HCT116 (cell line): ENCODE data around the gene PLOD1. TPM values are rescaled to one million over a fixed set of nuclear protein-coding genes. Genes with fewer than 3 reads are reported as not detected.

ENCODE experiments used
- ATAC-seq: fragments of 200-7000 bp; cut with Tn5 transposase; 2 replicates; pipeline ENCODE4 v1.9.1; 2020; ENCODE audit warnings: mild to moderate bottlenecking, moderate library complexity
- BruUV-seq: library from RNA; stranded (reverse); fragments of 400-500 nt; replicated peaks from 2 replicates; lab custom pipeline; 2021; lab: Mats Ljungman, UMichigan
- CTCF ChIA-PET: fragments of 300-600 bp; sonication (Branson Sonifier 250); formaldehyde crosslinking; loops from one replicate; lab custom pipeline; 2021; ENCODE audit warnings: antibody characterized with exemption; lab: Charles Lee
- POLR2A ChIA-PET: fragments of 300-600, 350-600 bp; sonication (Branson Sonifier 250); formaldehyde crosslinking; loops from one replicate; lab custom pipeline; 2021; ENCODE audit warnings: antibody characterized with exemption; lab: Charles Lee
- RAD21 ChIA-PET, 2 experiments: fragments of 300-600 bp; sonication (Branson Sonifier 250); formaldehyde crosslinking; loops; one replicate each; lab custom pipeline; 2023; ENCODE audit warnings: low total read pairs in 2 of 2; ENCODE audit not compliant: uncharacterized antibody in 2 of 2, unreplicated experiment in 2 of 2, low non-redundant PET in 1 of 2; lab: Charles Lee
- DNase-seq: peaks from one replicate; pipeline ENCODE4 v3.0.0-alpha.2; 2010; ENCODE audit warnings: low read depth, low spot score
- H2AFZ ChIP-seq: fragments of 200-600 bp; shearing (Covaris generic), sonication (generic); 2 replicates; pipeline ENCODE4 v1.6.1; 2017; ENCODE audit warnings: low read depth, mixed run types, mixed read lengths, antibody characterized with exemption, low read length; ENCODE audit not compliant: poor library complexity, severe bottlenecking
- H3K27ac ChIP-seq: 2 replicates; pipeline ENCODE4 v1.5.1; 2012; ENCODE audit warnings: low read depth, low read length
- H3K27me3 ChIP-seq: fragments of 200-600 bp; sonication (generic); 2 replicates; pipeline ENCODE4 v1.6.1; 2016; ENCODE audit warnings: mixed run types, low read length, mixed read lengths; ENCODE audit not compliant: insufficient read depth
- H3K36me3 ChIP-seq, 2 experiments: fragments of 200-500 bp in 1 of 2; fragments of 200-600 bp in 1 of 2; sonication (Bioruptor generic) in 1 of 2; sonication (generic) in 1 of 2; 2 replicates each; pipeline versions ENCODE4 v1.5.1 to v1.6.1; 2014 to 2016; ENCODE audit warnings: low read length in 2 of 2, inconsistent platforms in 1 of 2, mixed read lengths in 1 of 2, mixed run types in 1 of 2; ENCODE audit not compliant: insufficient read depth in 2 of 2, control insufficient read depth in 1 of 2
- H3K4me1 ChIP-seq, 2 experiments: fragments of 200-600 bp in 1 of 2; sonication (generic) in 1 of 2; 2 replicates each; pipeline versions ENCODE4 v1.5.1 to v1.6.1; 2012 to 2017; ENCODE audit warnings: low read length in 2 of 2, inconsistent platforms in 1 of 2, mild to moderate bottlenecking in 1 of 2, mixed read lengths in 1 of 2, mixed run types in 1 of 2, moderate library complexity in 1 of 2; ENCODE audit not compliant: insufficient read depth in 2 of 2, control insufficient read depth in 1 of 2
- H3K4me2 ChIP-seq: fragments of 200-600 bp; sonication (generic); 2 replicates; pipeline ENCODE4 v1.6.1; 2017; ENCODE audit warnings: mixed run types, low read length, mixed read lengths
- H3K4me3 ChIP-seq, 2 experiments: fragments of 200-600 bp in 1 of 2; sonication (generic) in 1 of 2; replicated peaks in 1 of 2; 2 replicates each; pipeline ENCODE4 v1.5.1; 2011 to 2016; ENCODE audit warnings: low read length in 2 of 2, control low read depth in 1 of 2, low read depth in 1 of 2, mild to moderate bottlenecking in 1 of 2, mixed read lengths in 1 of 2, mixed run types in 1 of 2
- H3K79me2 ChIP-seq: fragments of 200-600 bp; sonication (generic); 2 replicates; pipeline ENCODE4 v1.6.1; 2017; ENCODE audit warnings: mild to moderate bottlenecking, mixed run types, low read length, moderate library complexity, mixed read lengths; ENCODE audit not compliant: insufficient read depth
- H3K9ac ChIP-seq: fragments of 200-600 bp; sonication (generic); 2 replicates; pipeline ENCODE4 v1.6.1; 2016; ENCODE audit warnings: low read length, mixed read lengths
- H3K9me2 ChIP-seq: fragments of 200-600 bp; sonication (generic), shearing (Covaris generic); 2 replicates; pipeline ENCODE4 v1.6.1; 2017; ENCODE audit warnings: mixed run types, mild to moderate bottlenecking, moderate library complexity; ENCODE audit not compliant: insufficient read depth
- H3K9me3 ChIP-seq, 2 experiments: fragments of 200-500 bp in 1 of 2; fragments of 200-600 bp in 1 of 2; sonication (Bioruptor generic) in 1 of 2; sonication (generic) in 1 of 2; 2 replicates each; pipeline ENCODE4 v1.6.1; 2014 to 2017; ENCODE audit warnings: low read length in 2 of 2, mixed read lengths in 2 of 2, inconsistent platforms in 1 of 2, low read depth in 1 of 2, mild to moderate bottlenecking in 1 of 2, mixed run types in 1 of 2, moderate library complexity in 1 of 2; ENCODE audit not compliant: control insufficient read depth in 1 of 2, insufficient read depth in 1 of 2
- H4K20me1 ChIP-seq: fragments of 200-600 bp; sonication (generic), shearing (Covaris generic); 2 replicates; pipeline ENCODE4 v1.6.1; 2017; ENCODE audit warnings: mixed run types, mild to moderate bottlenecking, moderate library complexity; ENCODE audit not compliant: insufficient read depth
- CBX3 ChIP-seq: IDR thresholded peaks from 2 replicates; pipeline ENCODE4 v1.6.1; 2012; ENCODE audit warnings: low read depth
- CEBPB ChIP-seq: IDR thresholded peaks from 2 replicates; pipeline ENCODE4 v1.6.1; 2012; ENCODE audit warnings: low read depth
- EGR1 ChIP-seq: IDR thresholded peaks from 2 replicates; pipeline ENCODE4 v1.6.1; 2012; ENCODE audit warnings: low read depth
- ELF1 ChIP-seq: IDR thresholded peaks from 2 replicates; pipeline ENCODE4 v1.6.1; 2012; ENCODE audit warnings: low read depth, borderline replicate concordance
- EZH2 ChIP-seq: fragments of 200-600 bp; sonication (generic); IDR thresholded peaks from 2 replicates; pipeline ENCODE4 v1.6.1; 2017; ENCODE audit warnings: antibody characterized with exemption, mixed run types
- EZH2phosphoT487 ChIP-seq: fragments of 200-600 bp; IDR thresholded peaks from 2 replicates; pipeline ENCODE4 v1.6.1; 2018; ENCODE audit warnings: antibody characterized with exemption, borderline replicate concordance
- FOSL1 ChIP-seq: IDR thresholded peaks from 2 replicates; pipeline ENCODE4 v1.6.1; 2012; ENCODE audit warnings: low read depth
- POLR2A ChIP-seq: IDR thresholded peaks from 2 replicates; pipeline ENCODE4 v1.7.0; 2011; ENCODE audit warnings: borderline replicate concordance; ENCODE audit not compliant: insufficient read depth, insufficient read length; ENCODE audit errors: extremely low read depth
- POLR2AphosphoS5 ChIP-seq: IDR thresholded peaks from 2 replicates; pipeline ENCODE4 v1.6.1; 2011; ENCODE audit warnings: mild to moderate bottlenecking, low read depth, low read length, moderate library complexity
- RAD21 ChIP-seq: IDR thresholded peaks from 2 replicates; pipeline ENCODE4 v1.6.1; 2012; ENCODE audit warnings: low read depth, mild to moderate bottlenecking
- SP1 ChIP-seq: IDR thresholded peaks from 2 replicates; pipeline ENCODE4 v1.6.1; 2012; ENCODE audit warnings: low read depth
- ZFX ChIP-seq: fragments of 450-650 bp; IDR thresholded peaks from 2 replicates; pipeline ENCODE4 v1.6.1; 2017
- ZNF274 ChIP-seq: fragments of 200-500 bp; sonication (Bioruptor generic); IDR thresholded peaks from 2 replicates; pipeline ENCODE4 v1.6.1; 2014; ENCODE audit warnings: mild to moderate bottlenecking, low read depth, low read length, inconsistent platforms
- intact Hi-C: fragments of 100-400 bp; cut with micrococcal nuclease; formaldehyde crosslinking; loops from 2 replicates; pipeline ENCODE4 v1.10.0; 2022
- total RNA-seq: library from RNA; stranded (reverse); gene quantifications from one replicate; pipeline ENCODE4 v1.2.1, GENCODE V29; 2021; ENCODE audit not compliant: unreplicated experiment
- TF ChIP-seq, protein P1 (sequence below): IDR thresholded peaks from 2 replicates; pipeline ENCODE4 v1.6.1; 2012; ENCODE audit warnings: low read depth
- TF ChIP-seq, protein P2 (sequence below): IDR thresholded peaks from 2 replicates; pipeline ENCODE4 v1.6.1; 2012
- TF ChIP-seq, protein P3 (sequence below): IDR thresholded peaks from 2 replicates; pipeline ENCODE4 v1.6.1; 2011; ENCODE audit warnings: mild to moderate bottlenecking, low read length, moderate library complexity; ENCODE audit not compliant: insufficient replicate concordance; ENCODE audit errors: extremely low read depth
- TF ChIP-seq, protein P4 (sequence below), 3 experiments: fragments of 200-600 bp in 1 of 3; sonication (generic) in 1 of 3; IDR thresholded peaks in 2 of 3; conservative IDR thresholded peaks in 1 of 3; 2 replicates each; pipeline ENCODE4 v1.5.1; 2012 to 2017; ENCODE audit warnings: low read depth in 2 of 3, low read length in 2 of 3, antibody characterized with exemption in 1 of 3, borderline replicate concordance in 1 of 3, control low read depth in 1 of 3, mild to moderate bottlenecking in 1 of 3, mixed read lengths in 1 of 3, mixed run types in 1 of 3, moderate library complexity in 1 of 3; ENCODE audit not compliant: insufficient read depth in 1 of 3
- TF ChIP-seq, protein P5 (sequence below): IDR thresholded peaks from 2 replicates; pipeline ENCODE4 v1.6.1; 2012

Gene PLOD1
- total RNA-seq, 1 experiment from 2014 or later, result 175 TPM

DNA sequence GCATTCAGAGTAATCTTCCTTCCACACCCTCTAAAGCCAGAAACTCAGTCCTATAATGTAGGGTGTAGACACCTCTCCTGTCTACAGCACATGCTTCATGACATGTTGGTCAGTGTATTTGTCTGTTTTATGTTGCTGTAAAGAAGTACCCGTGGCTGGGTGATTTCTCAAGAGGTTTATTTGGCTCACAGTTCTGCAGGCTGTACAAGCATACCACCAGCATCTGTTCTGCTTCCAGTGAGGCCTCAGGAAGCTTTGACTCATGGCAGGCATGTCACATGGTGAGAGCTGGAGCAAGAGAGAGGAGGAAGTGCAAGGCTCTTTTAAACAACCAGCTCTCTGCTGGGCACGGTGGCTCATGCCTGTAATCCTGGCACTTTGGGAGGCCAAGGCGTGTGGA lies 12.1 kb downstream of the PLOD1 start:
- intact Hi-C loops, result no loop called here
- BruUV-seq, result no TSS peak
- CTCF ChIA-PET, result no interaction called here

More for the DNA sequence above, 12.1 kb downstream of the PLOD1 start:
- Histone ChIP-seq H4K20me1 (no peaks in the 10 kb centered on the region), H3K9ac (no peak overlapping the region), H3K4me2 (no peak overlapping the region), H3K79me2 (peaks cover 6% of the 10 kb centered on the region; the same call in 1 of the 2 replicates), H3K27me3 (no peaks in the 10 kb centered on the region), H2AFZ (no peak overlapping the region), H3K4me3 (no peak overlapping the region), H3K36me3 (peaks cover 19 to 57% of the 10 kb centered on the region in 2 experiments), H3K4me1 (peaks cover 23 to 33% of the 10 kb centered on the region in 2 experiments), H3K9me2 (no peaks in the 10 kb centered on the region), H3K27ac (peak overlapping the region; percentile 29; the same call in 1 of the 2 replicates), H3K9me3 (no peaks in the 10 kb centered on the region)
- TF ChIP-seq FOSL1 (no peak), CBX3 (no peak), EGR1 (no peak), EZH2phosphoT487 (no peak), SP1 (no peak), ZNF274 (no peak), POLR2A (no peak), ELF1 (no peak), POLR2AphosphoS5 (no peak), RAD21 (no peak), CEBPB (no peak), EZH2 (no peak), ZFX (no peak)
- TF ChIP-seq, protein P1, sequence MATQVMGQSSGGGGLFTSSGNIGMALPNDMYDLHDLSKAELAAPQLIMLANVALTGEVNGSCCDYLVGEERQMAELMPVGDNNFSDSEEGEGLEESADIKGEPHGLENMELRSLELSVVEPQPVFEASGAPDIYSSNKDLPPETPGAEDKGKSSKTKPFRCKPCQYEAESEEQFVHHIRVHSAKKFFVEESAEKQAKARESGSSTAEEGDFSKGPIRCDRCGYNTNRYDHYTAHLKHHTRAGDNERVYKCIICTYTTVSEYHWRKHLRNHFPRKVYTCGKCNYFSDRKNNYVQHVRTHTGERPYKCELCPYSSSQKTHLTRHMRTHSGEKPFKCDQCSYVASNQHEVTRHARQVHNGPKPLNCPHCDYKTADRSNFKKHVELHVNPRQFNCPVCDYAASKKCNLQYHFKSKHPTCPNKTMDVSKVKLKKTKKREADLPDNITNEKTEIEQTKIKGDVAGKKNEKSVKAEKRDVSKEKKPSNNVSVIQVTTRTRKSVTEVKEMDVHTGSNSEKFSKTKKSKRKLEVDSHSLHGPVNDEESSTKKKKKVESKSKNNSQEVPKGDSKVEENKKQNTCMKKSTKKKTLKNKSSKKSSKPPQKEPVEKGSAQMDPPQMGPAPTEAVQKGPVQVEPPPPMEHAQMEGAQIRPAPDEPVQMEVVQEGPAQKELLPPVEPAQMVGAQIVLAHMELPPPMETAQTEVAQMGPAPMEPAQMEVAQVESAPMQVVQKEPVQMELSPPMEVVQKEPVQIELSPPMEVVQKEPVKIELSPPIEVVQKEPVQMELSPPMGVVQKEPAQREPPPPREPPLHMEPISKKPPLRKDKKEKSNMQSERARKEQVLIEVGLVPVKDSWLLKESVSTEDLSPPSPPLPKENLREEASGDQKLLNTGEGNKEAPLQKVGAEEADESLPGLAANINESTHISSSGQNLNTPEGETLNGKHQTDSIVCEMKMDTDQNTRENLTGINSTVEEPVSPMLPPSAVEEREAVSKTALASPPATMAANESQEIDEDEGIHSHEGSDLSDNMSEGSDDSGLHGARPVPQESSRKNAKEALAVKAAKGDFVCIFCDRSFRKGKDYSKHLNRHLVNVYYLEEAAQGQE, result no peak
- TF ChIP-seq, protein P2, sequence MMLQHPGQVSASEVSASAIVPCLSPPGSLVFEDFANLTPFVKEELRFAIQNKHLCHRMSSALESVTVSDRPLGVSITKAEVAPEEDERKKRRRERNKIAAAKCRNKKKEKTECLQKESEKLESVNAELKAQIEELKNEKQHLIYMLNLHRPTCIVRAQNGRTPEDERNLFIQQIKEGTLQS, result no peak
- TF ChIP-seq, protein P3, sequence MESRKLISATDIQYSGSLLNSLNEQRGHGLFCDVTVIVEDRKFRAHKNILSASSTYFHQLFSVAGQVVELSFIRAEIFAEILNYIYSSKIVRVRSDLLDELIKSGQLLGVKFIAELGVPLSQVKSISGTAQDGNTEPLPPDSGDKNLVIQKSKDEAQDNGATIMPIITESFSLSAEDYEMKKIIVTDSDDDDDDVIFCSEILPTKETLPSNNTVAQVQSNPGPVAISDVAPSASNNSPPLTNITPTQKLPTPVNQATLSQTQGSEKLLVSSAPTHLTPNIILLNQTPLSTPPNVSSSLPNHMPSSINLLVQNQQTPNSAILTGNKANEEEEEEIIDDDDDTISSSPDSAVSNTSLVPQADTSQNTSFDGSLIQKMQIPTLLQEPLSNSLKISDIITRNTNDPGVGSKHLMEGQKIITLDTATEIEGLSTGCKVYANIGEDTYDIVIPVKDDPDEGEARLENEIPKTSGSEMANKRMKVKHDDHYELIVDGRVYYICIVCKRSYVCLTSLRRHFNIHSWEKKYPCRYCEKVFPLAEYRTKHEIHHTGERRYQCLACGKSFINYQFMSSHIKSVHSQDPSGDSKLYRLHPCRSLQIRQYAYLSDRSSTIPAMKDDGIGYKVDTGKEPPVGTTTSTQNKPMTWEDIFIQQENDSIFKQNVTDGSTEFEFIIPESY, result no peak
- TF ChIP-seq, protein P4, sequence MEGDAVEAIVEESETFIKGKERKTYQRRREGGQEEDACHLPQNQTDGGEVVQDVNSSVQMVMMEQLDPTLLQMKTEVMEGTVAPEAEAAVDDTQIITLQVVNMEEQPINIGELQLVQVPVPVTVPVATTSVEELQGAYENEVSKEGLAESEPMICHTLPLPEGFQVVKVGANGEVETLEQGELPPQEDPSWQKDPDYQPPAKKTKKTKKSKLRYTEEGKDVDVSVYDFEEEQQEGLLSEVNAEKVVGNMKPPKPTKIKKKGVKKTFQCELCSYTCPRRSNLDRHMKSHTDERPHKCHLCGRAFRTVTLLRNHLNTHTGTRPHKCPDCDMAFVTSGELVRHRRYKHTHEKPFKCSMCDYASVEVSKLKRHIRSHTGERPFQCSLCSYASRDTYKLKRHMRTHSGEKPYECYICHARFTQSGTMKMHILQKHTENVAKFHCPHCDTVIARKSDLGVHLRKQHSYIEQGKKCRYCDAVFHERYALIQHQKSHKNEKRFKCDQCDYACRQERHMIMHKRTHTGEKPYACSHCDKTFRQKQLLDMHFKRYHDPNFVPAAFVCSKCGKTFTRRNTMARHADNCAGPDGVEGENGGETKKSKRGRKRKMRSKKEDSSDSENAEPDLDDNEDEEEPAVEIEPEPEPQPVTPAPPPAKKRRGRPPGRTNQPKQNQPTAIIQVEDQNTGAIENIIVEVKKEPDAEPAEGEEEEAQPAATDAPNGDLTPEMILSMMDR (IDR thresholded peaks at IDR 0.05 in 2 of 3, conservative IDR thresholded peaks at IDR 0.05 in 1 of 3; ENCODE audit: borderline replicate concordance in 1 of 3, insufficient read depth in 1 of 3, low read depth in 2 of 3, low read length in 2 of 3), result no peak
- TF ChIP-seq, protein P5, sequence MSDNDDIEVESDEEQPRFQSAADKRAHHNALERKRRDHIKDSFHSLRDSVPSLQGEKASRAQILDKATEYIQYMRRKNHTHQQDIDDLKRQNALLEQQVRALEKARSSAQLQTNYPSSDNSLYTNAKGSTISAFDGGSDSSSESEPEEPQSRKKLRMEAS, result no peak
- ATAC-seq, result no peak
- RAD21 ChIA-PET, result no interaction called here
- POLR2A ChIA-PET, result interaction anchor here (2.5 kb wide), 1 partner anchor 37 kb away, joined by 17 read pairs; no protein-coding TSS in a partner anchor
- DNase-seq, result no peak
